ENCODE measurements around the gene SERPINB6.
"Not testable (repeated sequence)": the region's sequence is repeated elsewhere in the genome, so short reads cannot be mapped to it uniquely, and the experiment has no call there.

SERPINB6 gene

DNA sequence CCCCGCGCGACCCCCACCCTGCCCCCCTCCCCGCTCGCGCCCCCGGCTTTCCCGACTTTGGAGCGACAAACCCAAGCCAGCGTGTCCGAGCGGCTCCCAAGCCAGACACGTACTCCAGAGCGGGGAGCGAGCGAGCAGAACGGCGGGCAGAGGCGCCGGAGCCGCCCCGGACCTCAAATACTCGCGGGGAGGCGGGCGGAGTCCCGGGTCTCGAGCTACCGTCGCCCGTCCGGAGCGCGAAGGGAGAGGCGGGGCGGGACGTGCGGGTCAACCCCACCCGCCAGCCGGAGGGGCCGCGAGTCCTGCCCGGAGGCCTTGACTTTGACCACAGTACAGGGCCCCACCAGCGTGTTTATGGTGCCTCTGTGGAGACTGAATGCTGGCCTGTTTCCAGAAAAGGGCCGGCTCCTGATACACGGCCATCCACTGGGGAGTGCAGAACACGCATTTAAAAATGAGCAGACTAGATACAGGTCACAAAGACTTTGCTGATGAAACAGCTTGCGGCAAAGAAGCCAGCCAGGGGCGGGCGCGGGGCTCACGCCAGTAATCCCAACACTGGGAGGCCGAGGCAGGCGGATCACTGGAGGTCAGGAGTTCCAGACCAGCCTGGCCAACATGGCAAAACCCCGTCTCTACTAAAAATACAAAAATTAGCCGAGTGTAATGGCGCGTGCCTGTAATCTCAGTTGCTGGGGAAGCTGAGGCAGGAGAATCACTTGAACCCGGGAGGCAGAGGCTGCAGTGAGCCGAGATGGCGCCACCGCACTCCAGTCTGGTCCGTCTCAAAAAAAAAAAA lies at the start of gene SERPINB6:
Gene SERPINB6 (minus strand): TSS at position 148 of the 799 bp plus-strand sequence. CDS start 12,235 bp downstream, outside the sequence.
- peak; percentile 28 to 39 for DNase-seq

DNA sequence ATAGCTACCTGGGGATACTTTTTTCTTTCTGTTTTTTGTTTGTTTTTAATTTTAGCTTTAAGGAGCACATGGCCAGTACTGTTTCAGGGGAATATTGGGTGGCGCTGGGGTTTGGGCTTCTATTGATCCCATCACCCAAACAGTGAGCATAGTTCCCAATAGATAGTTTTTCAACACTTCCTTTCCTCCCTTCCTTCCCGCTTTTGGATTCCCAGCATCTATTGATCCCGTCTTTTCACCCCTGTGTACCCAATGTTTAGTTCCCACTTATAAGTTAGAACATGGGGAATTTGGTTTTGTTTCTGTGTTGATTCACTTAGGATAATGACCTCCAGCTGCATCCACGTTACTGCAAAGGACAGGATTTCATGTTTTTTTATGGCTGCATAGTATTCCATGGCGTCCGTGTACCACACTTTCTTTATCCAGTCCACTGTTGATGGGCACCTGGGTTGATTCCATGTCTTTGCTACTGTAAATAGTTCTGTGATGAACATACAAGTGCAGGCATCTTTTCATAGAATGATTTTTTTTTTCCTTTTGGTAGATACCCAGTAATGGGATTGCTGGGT lies 48.5 kb upstream of the SERPINB6 start:
- DNase-seq: no peak

DNA sequence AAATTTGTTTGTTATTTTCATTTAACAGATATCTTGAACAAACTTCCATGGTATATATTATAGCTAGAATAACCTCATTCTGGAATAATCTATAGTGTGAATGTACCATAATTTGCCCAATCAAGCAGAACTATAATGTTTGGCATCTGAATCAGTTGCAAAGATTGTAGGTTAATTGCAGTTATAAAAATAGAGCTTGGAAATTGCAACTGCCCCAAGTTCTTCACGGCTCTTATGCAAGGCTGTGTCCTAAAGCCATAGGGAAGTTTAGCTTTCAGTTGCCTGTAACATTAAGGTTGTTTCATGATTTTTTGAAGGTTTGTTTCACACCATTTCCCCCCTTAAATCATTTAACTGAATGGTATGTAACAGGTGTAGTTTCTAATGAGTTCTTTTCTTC lies 47.7 kb upstream of the SERPINB6 start:
- no peak for DNase-seq

DNA sequence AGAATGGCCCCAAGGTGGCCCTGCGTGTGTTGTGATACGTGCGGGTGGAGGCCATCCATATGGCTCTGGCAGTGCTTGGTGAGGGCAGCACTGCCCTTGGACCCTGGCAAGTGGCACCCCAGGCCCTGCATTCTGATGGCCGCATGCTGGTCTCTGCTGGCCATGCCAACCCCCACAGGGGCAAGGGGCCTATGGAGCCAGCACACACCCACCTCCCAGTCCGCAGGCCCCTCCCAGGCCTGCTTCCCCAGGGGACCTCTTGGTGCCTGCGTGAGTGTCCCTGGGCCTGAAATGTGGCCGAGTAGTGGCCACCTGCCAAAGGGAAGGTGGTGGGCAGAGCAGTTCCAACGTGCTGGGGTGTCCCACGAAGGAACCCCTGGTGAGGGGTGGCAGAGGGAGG lies 45.9 kb upstream of the SERPINB6 start:
- DNase-seq: no peak

- no peak for DNase-seq
Observed at GRCh38 chr6:3016473-3017280, 45.3 kb upstream of the SERPINB6 start.

DNA sequence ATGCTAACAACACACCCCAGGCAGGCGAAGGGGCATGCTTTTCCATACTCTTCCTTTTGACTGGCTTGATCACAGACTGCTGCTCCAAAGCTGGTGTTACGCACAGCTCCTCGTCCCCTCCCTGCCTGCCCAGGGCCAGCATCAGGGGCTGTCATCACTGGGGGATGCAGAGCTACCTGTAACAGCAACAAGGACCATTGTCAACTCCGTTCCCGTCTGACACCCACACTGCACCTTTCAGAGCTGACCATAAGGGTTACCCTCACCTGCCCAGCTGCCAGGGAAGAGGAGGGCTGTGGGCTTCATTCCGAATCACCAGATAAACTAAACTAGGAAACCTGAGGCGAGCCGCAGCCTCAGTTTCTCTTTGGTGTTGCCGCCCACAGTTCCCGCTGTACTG lies 43.8 kb upstream of the SERPINB6 start:
- no peak for DNase-seq

DNA sequence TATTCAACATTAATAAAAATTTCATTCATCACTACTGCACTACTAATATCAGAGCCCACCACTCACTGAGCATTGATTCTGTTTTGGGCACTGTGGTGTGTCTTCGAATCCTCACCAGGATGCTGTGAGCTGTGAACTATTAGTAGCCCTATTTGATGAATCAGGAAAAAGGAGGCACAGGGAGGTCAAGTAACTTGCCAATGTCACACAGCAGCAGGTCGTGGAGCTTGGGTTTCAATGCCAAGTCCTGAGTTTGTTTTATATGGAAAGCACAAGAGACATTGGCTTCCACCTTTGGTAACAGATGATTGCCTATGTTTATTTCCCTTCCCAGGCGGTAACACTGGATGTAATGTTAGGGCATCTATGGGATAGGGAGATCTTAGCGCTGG lies 43.3 kb upstream of the SERPINB6 start:
- DNase-seq: no peak

DNA sequence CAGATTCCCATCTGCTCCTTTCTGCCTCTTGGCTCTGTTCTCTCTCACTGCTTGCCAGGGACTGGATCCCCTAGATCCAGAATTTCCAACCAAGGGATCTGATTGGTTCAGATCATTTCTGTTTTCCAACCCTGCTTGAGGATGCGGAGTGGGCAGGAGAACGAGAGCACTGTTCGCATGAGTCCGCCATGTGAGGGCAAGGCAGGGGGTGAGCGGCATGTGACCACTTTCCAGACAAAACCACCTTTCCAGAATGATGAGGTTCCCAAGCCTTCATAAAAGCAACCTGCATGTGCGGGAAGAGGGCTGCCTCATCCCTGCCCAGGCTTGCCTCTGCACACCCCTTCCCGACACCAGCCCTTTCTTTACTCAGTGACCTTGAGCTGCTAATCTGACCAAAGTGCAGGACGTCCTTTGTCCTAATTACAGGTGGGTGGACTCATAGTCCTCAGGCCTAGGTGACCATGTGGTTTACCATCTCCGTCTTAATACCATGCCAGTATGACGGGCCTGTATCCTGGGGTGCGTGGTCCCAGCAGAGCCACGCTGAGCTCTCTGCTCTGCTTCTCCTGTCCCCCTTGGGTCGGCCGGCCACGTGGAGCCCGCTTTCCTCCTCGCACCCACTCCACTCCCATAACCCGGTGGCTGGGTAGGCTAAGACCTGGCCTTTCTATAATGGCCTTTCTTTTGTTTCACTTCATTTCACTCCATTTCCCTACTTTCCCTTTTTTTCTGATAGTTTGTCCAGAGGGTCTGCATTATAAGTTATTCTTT lies 42.7 kb upstream of the SERPINB6 start:
- no peak for DNase-seq

DNA sequence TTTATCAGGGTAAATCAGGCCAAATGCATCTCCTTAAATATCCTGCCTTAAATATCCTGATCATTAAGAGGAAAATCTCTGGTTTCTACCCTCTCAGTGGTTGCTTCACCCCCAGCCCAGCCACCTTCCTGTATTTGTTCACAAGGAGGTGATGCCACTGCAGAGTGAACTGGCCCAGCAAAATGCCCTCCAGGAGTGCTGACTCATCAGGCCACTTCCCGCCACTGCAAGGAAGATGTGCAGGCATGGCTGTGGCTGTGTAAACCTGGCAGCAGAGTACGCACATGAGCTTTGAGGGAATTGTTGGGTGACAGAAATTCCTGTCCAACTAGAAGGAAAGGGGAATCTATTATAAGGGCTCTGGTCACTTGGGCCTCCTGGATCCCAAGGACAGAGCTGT lies 42.1 kb upstream of the SERPINB6 start:
- no peak for DNase-seq

DNA sequence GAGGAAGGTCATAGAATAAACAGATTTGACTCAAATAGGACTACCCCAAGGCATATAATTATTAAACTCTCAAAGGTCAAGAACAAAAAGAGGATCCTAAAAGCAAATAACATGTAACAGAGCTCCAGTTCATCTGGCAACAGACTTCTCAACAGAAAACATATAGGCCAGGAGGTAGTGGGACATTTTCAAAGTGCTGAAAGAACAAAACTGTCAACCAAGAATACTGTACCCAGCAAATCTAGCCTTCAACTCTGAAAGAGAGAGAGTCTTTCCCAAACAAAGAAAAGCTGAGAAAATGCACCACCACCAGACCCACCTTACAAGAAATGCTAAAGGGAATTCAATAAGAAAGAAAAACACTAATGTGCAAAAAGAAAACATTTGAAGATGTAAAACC lies 40.2 kb upstream of the SERPINB6 start:
- DNase-seq: no peak

GRCh38 chr6:3011158-3011557 lies 39.8 kb upstream of the SERPINB6 start:
- no peak for DNase-seq

- DNase-seq: no peak
Observed at GRCh38 chr6:3009930-3010329, 38.6 kb upstream of the SERPINB6 start.

DNA sequence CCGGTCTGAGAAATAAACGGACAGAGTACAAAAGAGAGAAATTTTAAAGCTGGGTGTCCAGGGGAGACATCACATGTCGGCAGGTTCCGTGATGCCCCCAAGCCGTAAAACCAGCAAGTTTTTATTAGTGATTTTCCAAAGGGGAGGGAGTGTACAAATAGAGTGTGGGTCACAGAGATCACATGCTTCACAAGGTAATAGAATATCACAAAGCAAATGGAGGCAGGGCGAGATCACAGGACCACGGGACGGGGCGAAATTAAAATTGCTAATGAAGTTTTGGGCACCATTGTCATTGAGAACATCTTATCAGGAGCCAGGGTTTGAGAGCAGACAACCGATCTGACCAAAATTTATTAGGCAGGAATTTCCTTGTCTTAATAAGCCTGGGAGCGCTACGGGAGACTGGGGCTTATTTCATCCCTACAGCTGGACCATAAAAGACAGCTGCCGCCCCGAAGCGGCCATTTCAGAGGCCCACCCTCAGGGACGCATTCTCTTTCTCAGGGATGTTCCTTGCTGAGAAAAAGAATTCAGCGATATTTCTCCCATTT lies 37.4 kb upstream of the SERPINB6 start:
- DNase-seq: not testable (repeated sequence)

GRCh38 chr6:3007571-3007970 lies 36.2 kb upstream of the SERPINB6 start:
- no peak for DNase-seq

- DNase-seq: no peak
Observed at GRCh38 chr6:3006476-3006875, 35.1 kb upstream of the SERPINB6 start.

DNA sequence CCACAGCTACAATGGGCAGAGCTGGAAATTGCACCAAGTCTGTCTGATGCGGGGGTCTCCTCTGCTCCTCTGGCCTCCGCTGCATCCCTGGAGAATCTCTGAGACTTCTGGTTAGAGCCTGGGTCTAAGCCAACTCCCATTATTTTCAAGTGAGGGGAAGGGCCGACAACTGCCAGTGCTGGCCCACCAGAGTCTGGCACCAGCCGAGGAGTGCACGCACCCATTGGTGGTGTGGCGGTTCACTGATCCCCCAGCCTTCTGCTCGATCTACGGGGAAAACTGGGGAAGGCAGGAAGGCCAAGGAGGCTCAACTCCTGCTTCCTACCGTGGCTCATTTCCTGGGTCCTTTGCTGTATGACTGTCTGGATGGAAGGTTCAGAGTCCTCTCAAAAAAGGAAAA lies 34.5 kb upstream of the SERPINB6 start:
- DNase-seq: no peak

DNA sequence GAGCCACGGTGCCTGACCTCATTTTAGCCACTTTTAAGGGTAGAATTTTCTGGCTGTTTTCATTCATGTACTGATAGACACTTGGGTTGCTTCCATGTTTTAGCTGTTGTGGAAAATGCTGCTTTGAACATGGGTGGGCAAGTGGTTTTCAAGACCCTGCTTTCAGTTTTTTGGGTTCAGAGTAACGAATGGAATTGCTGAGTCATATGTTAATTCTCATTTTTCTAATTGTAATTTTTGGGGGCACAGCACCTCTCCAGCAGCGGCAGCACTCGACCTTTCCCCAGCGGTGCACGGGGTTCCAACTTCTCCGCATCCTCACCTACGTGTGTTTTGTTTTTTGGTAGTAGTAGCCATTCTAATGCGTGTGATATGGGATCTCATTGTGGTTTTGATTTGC lies 33.7 kb upstream of the SERPINB6 start:
- DNase-seq: no peak

DNA sequence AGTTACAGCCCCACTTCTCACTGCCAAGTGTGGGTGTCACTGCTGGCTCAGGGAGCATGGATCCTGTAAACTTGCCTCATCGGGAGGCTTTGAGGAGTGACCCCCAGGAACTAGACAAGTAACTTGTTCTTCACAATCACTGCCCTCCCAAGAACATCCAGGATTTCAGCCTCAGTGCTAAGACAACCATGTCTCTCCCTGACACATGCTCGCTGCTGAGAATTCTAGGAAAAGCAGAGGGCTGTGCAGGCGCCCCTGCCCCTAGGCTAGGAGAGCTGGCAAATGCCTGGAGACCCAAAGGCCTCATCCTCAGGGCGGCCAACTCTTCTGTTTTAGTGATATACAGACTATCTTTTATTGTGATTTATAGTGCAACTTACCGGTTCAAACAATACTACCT lies 31.9 kb upstream of the SERPINB6 start:
- DNase-seq: not testable (repeated sequence)

GRCh38 chr6:3001773-3002293 lies 30.5 kb upstream of the SERPINB6 start:
- DNase-seq: no peak

DNA sequence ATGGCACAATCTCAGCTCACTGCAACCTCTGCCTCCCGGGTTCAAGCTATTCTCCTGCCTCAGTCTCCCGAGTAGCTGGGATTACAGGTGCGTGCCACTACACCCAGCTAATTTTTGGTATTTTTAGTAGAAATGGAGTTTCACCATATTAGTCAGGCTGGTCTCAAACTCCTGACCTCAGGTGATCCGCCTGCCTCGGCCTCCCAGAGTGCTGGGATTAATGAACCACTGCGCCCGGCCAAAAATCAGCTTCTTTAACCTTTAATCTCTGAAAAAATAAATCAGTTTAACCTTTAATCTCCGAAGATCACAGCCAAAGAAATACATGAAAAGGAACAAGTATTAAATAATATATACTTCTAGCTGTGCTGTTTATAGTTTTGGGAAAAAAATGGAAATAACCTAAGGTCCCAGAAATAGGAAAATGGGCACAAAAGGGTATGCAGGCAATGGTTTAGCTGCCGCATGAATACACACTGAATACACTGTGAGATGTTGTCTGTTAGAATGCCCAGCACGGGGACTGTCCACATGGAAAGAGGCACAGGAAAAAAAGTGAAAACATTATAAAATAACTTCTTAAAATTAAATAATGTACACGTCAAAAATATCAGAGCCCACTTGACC lies 29.9 kb upstream of the SERPINB6 start:
- DNase-seq: no peak

GRCh38 chr6:2999618-3000557 lies 28.5 kb upstream of the SERPINB6 start, which contains the start of gene NQO2:
NQO2 (plus strand) TSS chr6:2999894; CDS start chr6:3006553, 6,659 bp downstream.
- DNase-seq: peak; percentile 86 to 92
